ACC112 (cell line): ENCODE results near the gene ALPK3.

Experiments used
- H2AFZ ChIP-seq: fragments of 200-600 bp; sonication (generic); one replicate; pipeline ENCODE4 v1.6.0; 2017; ENCODE audit warnings: antibody characterized with exemption, low read length; ENCODE audit not compliant: unreplicated experiment
- H3K27ac ChIP-seq: fragments of 200-600 bp; sonication (generic); 2 replicates; pipeline ENCODE4 v1.5.1; 2014; ENCODE audit warnings: low read depth, mild to moderate bottlenecking, antibody characterized with exemption, low read length, moderate library complexity
- H3K27me3 ChIP-seq: fragments of 200-600 bp; sonication (generic); 2 replicates; pipeline ENCODE4 v1.6.1; 2014; ENCODE audit warnings: mild to moderate bottlenecking, antibody characterized with exemption, low read length, moderate library complexity, mixed read lengths; ENCODE audit not compliant: insufficient read depth
- H3K36me3 ChIP-seq: fragments of 200-600 bp; sonication (generic); 2 replicates; pipeline ENCODE4 v1.6.1; 2016; ENCODE audit warnings: mild to moderate bottlenecking, antibody characterized with exemption, low read length, moderate library complexity, mixed read lengths; ENCODE audit not compliant: insufficient read depth
- H3K4me1 ChIP-seq: fragments of 200-600 bp; sonication (generic); one replicate; pipeline ENCODE4 v1.6.1; 2016; ENCODE audit warnings: low read length, mixed read lengths; ENCODE audit not compliant: insufficient read depth, unreplicated experiment, control insufficient read depth
- H3K4me3 ChIP-seq: fragments of 200-600 bp; sonication (generic); 2 replicates; pipeline ENCODE4 v1.5.1; 2014; ENCODE audit warnings: mild to moderate bottlenecking, low read depth, low read length
- H3K79me2 ChIP-seq: fragments of 200-600 bp; sonication (generic); one replicate; pipeline ENCODE4 v1.6.0; 2016; ENCODE audit warnings: low read length; ENCODE audit not compliant: control insufficient read depth, unreplicated experiment, insufficient read depth

Gene ALPK3

GRCh38 chr15:84816694-84817465 is at the start of gene ALPK3:
Gene ALPK3 (plus strand): TSS chr15:84817356. CDS start chr15:84817453, 97 bp downstream.
- Histone ChIP-seq H3K27me3 (no peaks in the 10 kb centered on the region), H2AFZ (no peak within 1 kb of the TSS), H3K4me1 (peaks cover 12% of the 10 kb centered on the region), H3K79me2 (no peaks in the 10 kb centered on the region), H3K27ac (no peak within 1 kb of the TSS), H3K36me3 (no peaks in the 10 kb centered on the region), H3K4me3 (no peak within 1 kb of the TSS)

- no peaks in the 10 kb centered on the region for H3K27me3 ChIP-seq
- no peak overlapping the region for H3K4me3 ChIP-seq
- peaks cover 61% of the 10 kb centered on the region for H3K79me2 ChIP-seq
- H3K36me3 ChIP-seq, result peaks cover 10% of the 10 kb centered on the region; the same call in 1 of the 2 replicates
- H2AFZ ChIP-seq, result no peak overlapping the region
- H3K27ac ChIP-seq, result no peak overlapping the region
- no peaks in the 10 kb centered on the region for H3K4me1 ChIP-seq
These were observed 45.1 kb upstream of the ALPK3 start for GRCh38 chr15:84772031-84772430.

- Histone ChIP-seq H3K4me1 (no peaks in the 10 kb centered on the region), H3K36me3 (peaks cover 10% of the 10 kb centered on the region; the same call in 1 of the 2 replicates), H3K4me3 (no peak overlapping the region), H3K79me2 (peaks cover 61% of the 10 kb centered on the region), H3K27me3 (no peaks in the 10 kb centered on the region), H3K27ac (no peak overlapping the region), H2AFZ (no peak overlapping the region)
These were observed 44.7 kb upstream of the ALPK3 start for GRCh38 chr15:84772467-84772866.

- Histone ChIP-seq H3K27me3 (no peaks in the 10 kb centered on the region), H3K36me3 (peaks cover 8% of the 10 kb centered on the region; the same call in 1 of the 2 replicates), H3K4me1 (no peaks in the 10 kb centered on the region), H3K4me3 (no peak overlapping the region), H3K27ac (no peak overlapping the region), H3K79me2 (peaks cover 57% of the 10 kb centered on the region), H2AFZ (no peak overlapping the region)
These were observed 43.4 kb upstream of the ALPK3 start for GRCh38 chr15:84773716-84774115.

- Histone ChIP-seq H3K27me3 (no peaks in the 10 kb centered on the region), H3K4me3 (no peak overlapping the region), H3K79me2 (peaks cover 51% of the 10 kb centered on the region)
These were observed 41.2 kb upstream of the ALPK3 start for GRCh38 chr15:84775867-84776449.

GRCh38 chr15:84778194-84778593 is 39.0 kb upstream of the ALPK3 start:
- Histone ChIP-seq H2AFZ (no peak overlapping the region), H3K4me3 (no peak overlapping the region), H3K4me1 (no peaks in the 10 kb centered on the region), H3K36me3 (peaks cover 13% of the 10 kb centered on the region; the same call in 1 of the 2 replicates), H3K27me3 (no peaks in the 10 kb centered on the region), H3K79me2 (peaks cover 41% of the 10 kb centered on the region), H3K27ac (no peak overlapping the region)

More at GRCh38 chr15:84775867-84776449, 41.2 kb upstream of the ALPK3 start:
- H3K27ac ChIP-seq, result no peak overlapping the region
- H2AFZ ChIP-seq, result no peak overlapping the region
- 0 out of 2 replicates have a peak, but pooled peaks cover 6% of the 10 kb centered on the region for H3K36me3 ChIP-seq
- no peaks in the 10 kb centered on the region for H3K4me1 ChIP-seq

GRCh38 chr15:84780492-84780891 is 36.7 kb upstream of the ALPK3 start:
- Histone ChIP-seq H2AFZ (no peak overlapping the region), H3K79me2 (peaks cover 22% of the 10 kb centered on the region), H3K36me3 (peaks cover 11% of the 10 kb centered on the region; the same call in 1 of the 2 replicates), H3K27me3 (no peaks in the 10 kb centered on the region), H3K27ac (no peak overlapping the region), H3K4me1 (no peaks in the 10 kb centered on the region), H3K4me3 (no peak overlapping the region)

GRCh38 chr15:84781495-84781894 is 35.7 kb upstream of the ALPK3 start:
- Histone ChIP-seq H2AFZ (no peak overlapping the region), H3K79me2 (peaks cover 23% of the 10 kb centered on the region), H3K4me3 (no peak overlapping the region), H3K36me3 (peaks cover 11% of the 10 kb centered on the region; the same call in 1 of the 2 replicates), H3K4me1 (no peaks in the 10 kb centered on the region), H3K27ac (no peak overlapping the region), H3K27me3 (no peaks in the 10 kb centered on the region)

- Histone ChIP-seq H3K4me3 (no peak overlapping the region), H3K79me2 (peaks cover 27% of the 10 kb centered on the region), H3K36me3 (peaks cover 11% of the 10 kb centered on the region; the same call in 1 of the 2 replicates), H3K4me1 (no peaks in the 10 kb centered on the region), H3K27ac (no peak overlapping the region), H3K27me3 (no peaks in the 10 kb centered on the region), H2AFZ (no peak overlapping the region)
These were observed 34.8 kb upstream of the ALPK3 start for GRCh38 chr15:84782346-84782745.

GRCh38 chr15:84783493-84784251 is 33.5 kb upstream of the ALPK3 start:
- Histone ChIP-seq H3K79me2 (peaks cover 38% of the 10 kb centered on the region), H3K4me1 (no peaks in the 10 kb centered on the region), H3K27ac (no peak overlapping the region), H3K27me3 (no peaks in the 10 kb centered on the region), H2AFZ (no peak overlapping the region), H3K36me3 (peaks cover 11% of the 10 kb centered on the region; the same call in 1 of the 2 replicates), H3K4me3 (no peak overlapping the region)
